DMS79 (cell line): Measurements from ENCODE around the gene SEPTIN2.
"Not testable (repeated sequence)": the region's sequence is repeated elsewhere in the genome, so short reads cannot be mapped to it uniquely, and the experiment has no call there.

Experiments used
- DNase-seq: peaks from one replicate; lab custom pipeline; 2025; lab: John Stamatoyannopoulos, UW

The SEPTIN2 gene

DNA sequence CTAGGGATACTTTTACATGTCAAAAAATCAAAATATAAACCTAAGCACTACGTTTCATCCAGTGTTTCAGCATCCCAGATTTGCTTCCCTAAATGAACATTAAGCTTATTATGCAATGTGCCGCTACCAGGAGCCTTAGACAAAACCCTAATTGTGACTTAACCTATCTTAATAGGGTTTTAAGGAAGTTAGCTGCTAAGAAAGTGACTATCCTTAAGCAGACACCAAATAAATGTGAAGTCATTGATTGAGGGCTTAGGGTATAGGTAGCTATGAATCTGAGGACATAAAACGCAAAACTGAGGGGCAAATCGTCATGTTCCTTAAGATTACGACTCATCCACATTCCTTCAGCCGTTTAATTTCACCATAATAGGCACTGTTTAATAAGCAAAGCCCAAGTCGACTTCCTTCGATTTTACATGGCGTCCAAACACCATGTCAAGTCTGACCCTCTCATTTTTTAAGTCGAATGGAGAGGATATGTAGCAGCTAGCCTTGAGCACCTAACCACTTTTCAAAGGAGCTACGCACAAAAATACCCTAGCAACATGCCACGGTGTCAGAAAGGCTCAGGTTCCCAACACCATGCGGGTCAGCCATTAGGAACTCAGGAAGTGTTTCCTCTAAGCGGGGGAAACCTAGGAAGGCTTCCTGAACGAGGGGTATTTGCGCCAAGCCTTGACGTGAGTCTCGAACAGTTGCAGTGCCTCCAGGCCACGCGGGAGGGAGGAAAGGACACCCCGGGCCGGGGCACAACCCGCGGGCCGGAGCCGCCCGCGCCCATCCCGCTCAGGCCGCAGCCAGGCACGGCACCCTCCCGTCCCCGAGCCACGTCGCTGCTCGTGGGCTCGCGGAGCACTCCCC is 1.3 kb upstream of the SEPTIN2 start:
- peak; percentile 46 for DNase-seq

DNA sequence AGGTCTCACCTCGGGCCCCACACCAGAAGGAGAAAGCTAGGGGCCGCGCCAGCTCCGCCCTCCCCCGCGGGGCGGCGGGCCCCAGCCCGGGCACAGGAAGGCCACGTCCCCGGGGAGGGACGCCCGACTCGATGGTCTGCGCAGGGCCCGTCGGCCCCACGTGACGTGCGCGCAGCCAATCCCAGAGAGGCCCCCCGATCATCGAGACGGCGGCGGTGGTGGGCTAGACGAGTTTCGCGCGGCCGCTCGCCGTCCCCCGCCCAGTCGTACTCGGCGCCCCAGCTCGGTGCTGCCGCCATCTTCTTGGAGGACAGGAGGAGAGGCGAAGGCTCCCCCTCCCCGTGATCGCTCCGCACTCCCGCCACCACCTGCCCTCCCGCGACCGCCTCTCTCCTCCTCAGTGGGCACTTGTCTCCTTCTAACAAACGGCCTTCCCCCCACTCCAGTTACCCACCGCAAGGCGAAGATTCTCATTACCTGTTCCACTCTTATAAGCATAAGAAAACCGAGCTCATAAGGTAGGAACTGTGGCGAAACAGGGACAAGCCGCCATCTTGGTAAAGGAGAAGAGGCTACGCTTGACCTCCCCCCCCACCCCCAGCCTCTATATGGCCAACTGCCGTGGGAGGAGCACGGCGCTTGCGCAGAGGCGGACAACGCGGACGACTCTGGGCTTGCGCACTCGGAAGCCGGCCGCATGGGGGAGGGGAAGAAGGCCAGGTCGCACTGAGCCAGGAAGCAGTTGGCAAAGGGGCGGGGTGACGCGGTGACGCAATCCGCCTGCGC is 439 bp upstream of the SEPTIN2 start, which contains the start of gene HDLBP:
HDLBP (minus strand) TSS at position 580 of the 786 bp plus-strand sequence. CDS start 48,803 bp downstream, outside the sequence.
- DNase-seq, result peak; percentile 94

DNA sequence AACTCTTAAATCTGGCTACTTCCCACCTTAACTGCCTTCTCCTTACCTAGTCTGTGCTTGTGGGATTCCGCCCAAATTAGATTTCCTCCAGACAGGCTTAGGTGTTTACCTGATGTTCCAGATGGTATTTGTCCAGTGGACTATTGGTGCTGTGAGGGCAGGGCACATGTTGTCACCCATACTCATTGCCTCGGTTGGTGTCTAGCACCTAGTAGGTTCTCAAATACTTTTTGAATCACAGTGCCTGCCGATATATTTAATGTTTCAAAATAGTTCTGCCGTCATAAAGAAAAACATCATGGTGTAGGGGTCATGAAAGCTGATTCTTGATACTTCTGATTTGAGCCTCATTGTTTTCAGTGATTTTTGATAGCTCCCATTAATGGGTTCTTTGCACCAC is 1.1 kb downstream of the SEPTIN2 start:
- no peak for DNase-seq

DNA sequence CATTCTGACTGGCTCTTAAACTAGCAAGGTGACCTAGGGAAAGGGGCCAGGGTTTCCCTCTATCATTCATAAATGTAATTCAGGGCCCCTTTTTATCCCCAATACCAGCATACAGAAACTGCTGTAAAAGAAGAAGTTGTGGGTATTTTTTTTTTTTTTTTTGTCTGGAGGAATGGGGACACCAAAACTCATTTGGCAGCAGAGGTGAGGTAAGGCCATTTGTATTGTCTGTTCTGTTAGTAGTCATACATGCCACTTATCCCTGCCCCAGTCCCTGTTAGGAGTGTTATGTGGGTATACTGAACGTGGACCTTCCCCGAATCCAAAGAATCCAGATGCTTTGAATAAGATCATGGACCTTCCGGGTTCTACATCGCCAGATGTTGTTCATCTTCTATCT is 1.7 kb downstream of the SEPTIN2 start:
- no peak for DNase-seq

DNA sequence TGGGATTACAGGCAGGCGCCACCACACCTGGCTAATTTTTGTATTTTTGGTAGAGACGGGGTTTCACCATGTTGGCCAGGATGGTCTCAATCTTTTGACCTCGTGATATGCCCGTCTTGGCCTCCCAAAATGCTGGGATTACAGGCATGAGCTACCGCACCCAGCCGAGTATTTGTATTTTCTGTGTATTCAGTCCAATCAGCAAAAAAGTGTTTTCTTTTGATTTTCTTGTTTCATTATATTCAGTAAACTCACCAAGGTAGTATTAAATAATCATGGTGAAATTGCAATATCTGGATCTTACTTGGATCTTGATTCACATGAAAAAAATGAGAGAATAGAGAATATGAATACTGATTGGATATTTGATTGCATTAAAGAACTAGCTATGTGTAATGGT is 3.1 kb downstream of the SEPTIN2 start:
- DNase-seq, result not testable (repeated sequence)

DNA sequence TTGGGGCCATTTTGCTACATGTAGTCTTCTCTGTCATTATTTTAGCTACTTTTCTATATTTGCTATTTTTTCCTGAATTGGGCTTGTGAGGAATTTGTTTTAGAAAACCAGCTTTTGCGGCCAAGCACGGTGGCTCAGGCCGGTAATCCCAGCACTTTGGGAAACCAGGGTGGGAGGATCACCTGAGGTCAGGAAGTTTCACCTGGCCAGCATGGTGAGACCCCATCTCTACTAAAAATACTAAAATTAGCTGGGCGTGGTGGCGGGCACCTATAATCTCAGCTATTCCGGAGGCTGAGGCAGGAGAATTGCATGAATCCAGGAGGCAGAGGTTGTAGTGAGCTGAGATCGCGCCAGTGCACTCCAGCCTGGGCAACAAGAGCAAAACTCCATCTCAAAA is 4.7 kb downstream of the SEPTIN2 start:
- DNase-seq, result no peak

DNA sequence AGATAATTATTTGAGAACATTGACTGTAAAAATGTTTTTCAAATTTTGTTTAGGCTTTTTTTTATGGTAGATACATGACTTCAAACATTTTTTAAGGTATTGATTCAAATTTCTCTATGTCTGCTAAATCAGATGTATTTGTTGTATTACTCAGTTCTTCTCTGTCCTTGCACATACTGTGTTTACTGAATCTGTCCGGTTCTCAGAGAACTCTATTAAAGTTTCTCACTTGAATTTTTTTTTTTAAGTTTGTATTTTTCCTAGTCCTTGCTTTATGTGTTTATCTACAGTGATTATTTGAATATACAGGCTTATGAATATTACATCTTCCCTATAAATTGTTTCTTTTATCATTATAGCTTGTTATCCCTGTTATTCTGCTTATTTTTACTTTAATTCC is 5.3 kb downstream of the SEPTIN2 start:
- DNase-seq, result no peak

DNA sequence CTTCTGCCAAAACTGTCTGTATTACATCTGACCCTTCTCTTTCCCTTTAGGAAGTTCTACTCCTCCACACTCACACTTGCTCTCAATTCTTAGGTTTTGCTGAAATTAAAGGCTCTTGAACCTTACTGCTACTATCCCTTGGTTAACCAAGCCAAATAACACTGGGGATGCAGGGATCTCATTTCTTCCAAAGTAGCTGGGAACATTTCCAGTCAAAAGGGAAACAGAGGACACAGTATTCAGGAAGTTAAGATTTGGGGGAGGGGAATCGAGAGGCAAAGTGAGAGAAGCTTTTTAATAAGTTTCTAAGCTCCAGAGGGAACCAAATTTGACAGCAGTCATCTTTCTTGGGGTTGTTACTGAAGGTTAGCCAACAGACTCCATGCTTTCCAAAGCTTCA is 6.2 kb downstream of the SEPTIN2 start:
- DNase-seq, result no peak

DNA sequence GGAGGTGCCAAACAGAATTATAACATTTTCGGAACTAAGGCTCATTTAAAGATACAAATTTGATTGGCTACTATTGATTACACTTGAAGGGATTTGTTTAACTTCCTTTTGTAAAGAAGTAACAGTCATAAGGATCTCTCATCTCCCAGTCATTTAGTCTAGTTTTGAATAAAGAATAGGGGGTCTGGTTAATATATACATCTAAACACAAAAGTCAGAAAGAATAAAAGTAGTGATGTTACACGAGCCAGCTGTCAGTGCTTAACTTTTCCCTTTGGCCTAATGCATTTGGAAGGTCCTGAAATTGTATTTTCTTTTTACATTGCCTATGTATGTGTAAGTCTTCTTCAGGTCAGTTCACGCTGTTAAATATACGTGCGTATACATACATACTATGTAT is 8.1 kb downstream of the SEPTIN2 start:
- DNase-seq, result no peak

DNA sequence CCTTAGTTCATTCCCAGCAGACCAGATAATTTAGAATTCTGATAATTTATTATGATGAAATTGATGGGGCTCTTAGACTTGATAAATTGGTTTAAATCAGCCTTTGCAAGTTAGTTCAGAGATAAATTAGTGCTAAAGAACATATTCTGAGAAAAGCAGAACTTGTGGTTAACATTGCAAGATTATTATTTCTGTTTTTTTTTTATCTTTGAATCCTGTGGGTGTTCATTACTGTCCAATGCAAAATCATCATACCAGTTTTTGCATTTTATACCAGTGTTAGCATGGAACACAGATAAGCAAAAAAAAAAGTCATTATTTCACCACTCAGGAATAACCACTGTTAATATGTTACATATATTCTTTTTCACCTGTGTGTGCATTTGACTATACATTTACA is 9.1 kb downstream of the SEPTIN2 start:
- DNase-seq, result no peak

DNA sequence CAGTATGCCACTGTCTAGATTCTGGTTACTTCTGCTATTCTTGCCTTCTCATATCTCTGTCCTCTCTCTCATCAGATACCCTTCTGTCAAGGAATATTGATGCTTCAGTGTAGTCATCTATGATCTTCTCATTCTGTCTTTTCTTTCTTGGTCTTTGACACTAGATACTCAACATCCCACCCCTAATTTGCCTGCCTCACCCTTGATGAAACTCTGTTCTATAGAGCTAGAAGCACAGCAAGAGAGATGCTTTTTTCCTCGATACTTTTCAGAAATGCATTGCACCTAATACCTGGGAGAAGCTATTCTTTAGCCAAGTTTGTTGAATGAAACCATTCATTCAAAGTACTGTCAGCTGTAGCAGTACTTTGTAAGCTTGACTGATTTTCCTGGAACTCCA is 9.5 kb downstream of the SEPTIN2 start:
- no peak for DNase-seq

DNA sequence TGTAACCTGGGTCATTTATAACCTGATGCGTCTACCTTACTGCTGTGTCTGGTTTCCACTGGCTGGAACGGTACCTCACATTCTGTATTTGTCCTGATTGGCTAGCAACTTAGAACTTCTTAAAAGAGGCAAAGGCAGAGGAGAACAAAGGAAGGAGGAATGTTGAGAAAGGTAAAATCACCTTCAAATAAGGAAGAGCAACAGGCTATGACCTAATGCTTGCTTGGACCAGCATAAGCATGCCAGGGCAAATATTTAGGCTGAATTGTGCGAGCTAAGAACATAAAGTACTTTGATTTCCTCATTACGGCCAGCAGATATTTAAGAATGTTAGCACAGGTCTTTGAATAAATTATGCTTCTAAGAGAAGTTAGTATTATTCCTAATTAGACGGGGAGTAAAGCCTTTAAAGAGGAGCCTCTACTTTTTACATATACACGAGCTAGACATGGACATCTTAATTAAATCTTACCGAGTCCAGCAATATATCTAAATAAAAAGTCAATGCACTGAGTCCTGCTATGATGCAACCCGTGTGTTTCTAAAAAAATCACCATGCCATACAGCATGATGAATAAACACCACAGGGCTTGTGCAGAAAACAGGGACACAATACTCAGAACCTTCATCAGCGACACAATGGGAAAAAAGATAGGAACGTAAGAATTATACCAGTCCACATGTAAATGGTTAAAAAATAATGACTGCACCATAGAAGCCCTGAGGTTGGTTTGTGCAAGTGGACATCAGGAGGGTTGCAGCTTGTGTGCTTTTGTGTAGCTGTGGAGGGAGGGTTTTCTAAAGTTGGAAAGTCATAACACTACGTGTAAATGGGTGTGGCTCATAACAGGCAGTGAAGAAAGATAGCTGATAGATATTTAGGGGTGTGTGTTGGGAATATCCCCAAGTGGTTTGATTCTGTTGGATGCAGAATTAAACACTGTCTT is 14.2 kb downstream of the SEPTIN2 start:
- DNase-seq, result no peak

DNA sequence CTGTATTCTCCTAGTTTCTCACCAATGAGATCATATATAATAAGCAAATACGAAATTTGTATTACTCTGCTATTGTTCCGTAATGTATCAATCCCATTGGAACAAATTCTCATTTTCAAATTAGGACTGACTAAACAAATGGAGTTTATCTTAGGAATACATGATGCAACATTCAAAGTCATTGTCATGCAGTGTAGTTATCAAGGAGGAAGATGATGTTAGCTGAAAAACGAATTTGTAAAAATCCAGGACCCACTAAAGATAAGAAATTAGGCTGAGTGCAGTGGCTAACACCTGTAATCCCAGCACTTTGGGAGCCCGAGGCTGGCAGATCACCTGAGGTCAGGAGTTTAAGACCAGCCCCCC is 14.9 kb downstream of the SEPTIN2 start:
- no peak for DNase-seq

DNA sequence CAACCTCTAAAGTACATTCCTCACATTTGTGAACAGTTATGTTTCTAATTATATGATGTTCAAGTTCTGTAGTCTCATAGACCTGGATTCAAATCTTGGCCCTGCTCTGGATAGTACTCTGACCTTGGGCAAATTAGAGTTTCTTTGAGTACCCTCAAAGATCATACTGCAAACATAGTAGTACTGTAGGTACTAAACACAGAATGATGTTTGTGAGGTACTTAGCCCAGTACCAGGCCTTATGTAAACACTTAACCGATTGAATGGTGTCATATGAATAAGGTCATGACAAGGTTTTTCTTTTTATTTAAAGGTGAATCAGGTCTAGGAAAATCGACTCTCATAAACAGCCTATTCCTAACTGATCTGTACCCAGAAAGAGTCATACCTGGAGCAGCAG is 19.1 kb downstream of the SEPTIN2 start:
- DNase-seq, result no peak

DNA sequence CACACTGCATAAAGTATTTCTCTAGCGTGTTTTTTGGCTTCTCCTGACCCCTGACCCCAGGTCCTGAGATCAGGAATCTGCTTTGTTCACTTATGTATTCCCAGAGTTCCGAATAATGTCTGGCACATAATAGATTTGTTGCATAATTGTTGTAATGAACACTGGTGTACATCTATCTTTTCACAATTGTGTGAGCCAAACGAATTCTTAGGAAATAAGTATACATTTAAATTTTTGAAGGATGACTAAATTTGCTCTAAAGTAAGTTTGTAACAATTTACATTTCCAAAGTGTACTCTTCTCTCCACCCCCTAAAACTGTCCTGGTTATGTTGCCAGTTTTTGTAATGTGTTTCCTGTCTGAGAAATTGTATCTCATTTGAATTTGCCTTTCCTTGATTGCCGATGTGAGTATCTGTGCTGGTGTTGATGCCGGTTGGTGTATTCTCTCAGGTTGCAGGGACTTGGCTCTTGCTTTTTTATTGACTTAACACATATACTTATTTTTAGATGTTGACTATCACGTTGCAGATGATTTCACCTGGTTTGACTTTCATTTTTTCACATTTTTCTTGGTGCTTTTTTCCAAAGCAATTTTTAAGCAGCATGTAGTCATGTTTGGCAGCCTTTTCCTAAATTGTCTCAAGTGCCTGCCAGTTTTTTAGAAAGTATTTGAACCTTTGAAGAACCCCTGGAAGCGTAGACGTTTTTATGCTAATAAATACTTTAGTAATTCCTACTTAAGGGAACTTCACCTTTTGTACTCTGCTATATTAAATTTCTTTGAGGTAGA is 24.3 kb downstream of the SEPTIN2 start:
- DNase-seq, result no peak

DNA sequence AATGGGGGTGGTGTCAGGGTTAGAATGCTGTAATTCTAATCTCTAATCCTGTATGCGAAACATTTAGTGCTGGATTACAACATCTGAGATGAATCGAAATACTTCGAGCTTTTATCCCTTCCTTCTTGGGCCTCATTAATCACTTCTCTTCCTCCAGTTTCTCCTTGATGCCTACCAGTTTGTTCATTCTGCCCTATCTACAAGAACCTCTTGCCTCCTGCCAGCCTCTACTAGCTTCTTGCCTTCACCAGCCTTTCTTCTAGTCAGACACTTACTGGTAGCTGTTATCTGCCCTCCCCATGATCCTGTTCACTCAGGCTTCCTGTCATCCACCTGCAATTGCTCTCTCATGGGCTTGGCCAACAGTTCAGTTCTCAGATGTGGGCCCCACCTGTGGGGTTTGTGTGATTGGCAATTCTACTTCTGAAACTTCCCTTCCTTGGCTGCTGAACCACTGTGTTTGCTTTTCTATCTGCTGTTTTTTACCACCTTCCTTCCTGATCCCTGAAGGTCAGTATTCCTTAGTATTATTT is 25.0 kb downstream of the SEPTIN2 start:
- no peak for DNase-seq

DNA sequence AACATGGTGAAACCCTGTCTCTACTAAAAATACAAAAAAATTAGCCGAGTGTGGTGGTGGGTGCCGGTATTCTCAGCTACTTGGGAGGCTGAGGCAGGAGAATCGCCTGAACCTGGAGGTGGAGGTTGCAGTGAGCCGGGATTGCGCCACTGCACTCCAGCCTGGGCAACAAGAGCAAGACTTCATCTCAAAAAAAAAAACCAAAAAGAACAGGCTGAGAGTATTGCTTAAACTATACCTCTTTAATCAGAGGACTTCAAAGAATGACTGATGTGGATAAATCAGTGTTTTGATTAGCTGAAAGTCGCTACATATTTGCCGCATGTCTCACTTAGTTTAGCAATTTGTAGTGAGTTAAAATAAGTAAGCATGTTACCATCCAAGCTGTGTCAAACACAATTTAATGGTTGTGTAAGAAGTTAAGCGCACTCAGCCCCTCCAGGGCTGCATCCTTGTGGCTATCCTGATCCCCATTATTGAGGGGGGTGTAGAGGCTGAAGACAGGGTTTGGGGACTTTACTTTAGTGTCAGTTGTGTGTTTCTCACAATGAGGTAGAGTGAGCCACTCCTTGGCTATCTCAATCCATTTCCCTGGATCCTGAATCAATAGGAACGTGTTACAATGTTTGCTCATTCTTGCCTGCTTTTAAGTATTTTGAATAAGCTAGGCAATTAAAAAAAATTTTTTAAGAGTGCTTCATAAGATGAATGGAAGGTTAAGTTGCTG is 29.4 kb downstream of the SEPTIN2 start:
- no peak for DNase-seq

DNA sequence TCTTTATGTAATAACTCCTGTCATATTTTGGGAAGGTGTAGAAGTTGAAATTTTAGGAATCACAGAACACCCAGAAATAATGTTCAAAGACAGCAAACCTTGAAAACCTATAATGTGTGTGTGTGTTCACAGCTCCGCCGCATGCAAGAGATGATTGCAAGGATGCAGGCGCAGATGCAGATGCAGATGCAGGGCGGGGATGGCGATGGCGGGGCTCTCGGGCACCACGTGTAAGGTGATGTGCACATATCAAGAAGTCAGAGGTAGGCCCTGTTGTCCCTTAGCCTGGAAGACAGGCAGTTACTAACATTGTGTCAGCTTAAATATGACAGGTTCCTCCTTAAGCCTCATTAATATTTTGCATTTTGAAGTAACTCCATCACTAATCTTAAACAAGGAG is 34.2 kb downstream of the SEPTIN2 start:
- DNase-seq, result no peak

DNA sequence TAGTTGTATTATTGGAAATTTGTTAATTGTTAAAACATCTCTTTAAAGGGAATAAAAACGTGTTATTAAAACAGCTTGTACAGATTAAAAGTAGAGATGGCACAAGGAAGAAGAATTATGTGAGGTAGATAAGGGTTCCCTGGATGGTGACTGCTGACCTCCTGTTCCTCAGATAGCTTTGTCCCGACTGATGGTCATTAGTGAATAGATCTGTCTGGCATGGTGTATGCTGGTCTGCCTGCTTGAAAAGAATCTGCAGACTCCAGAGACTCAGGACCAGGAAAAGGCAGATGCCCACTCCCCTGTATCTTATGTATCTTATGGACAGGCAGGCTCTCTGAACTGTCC is 34.8 kb downstream of the SEPTIN2 start:
- no peak for DNase-seq

DNA sequence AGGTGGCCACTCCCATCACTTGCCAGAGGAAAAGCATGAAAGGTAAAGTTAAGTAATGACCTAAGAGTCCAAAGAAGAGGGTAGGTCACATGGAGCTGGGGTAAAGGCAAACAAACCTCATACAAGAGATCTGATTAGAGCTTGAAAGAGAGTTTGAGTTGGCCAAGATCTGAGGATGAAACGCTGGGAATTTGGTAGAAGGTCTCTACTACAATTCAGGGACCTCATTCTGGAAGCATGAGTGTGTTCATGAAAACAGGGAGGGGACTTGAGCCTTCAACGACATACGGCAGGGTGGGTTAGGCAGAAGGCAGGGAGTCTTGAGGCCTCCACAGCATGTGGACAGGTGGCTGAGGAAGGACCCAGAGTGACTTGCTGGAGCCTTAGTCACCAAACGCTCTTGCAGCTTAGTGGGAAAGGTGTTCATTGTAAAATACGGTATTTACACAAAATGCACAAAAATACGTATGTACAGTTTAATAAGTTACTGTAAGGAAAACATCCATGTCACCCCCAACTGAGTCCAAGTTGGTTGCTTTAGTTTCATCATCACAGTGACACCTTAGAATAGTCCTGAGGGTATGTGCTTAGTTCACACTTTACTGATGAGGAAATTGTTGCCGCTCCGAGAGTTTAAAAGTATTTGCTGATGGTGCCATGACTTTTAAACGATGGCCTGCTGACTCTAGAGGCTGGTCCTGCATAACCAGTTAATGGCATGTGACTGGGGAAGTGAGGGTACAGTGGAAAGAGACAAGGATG is 35.3 kb downstream of the SEPTIN2 start:
- no peak for DNase-seq
